HUES64 (cell line): Measurements from ENCODE around the gene POU2F2.

ENCODE experiments used
- H3K27ac ChIP-seq: 2 replicates; pipeline ENCODE4 v1.7.0; 2013; ENCODE audit warnings: low read depth, low read length, inconsistent platforms
- H3K27me3 ChIP-seq: 2 replicates; pipeline ENCODE4 v1.6.1; 2013; ENCODE audit warnings: mild to moderate bottlenecking, low read length; ENCODE audit not compliant: insufficient read depth
- H3K36me3 ChIP-seq: 2 replicates; pipeline ENCODE4 v1.6.1; 2013; ENCODE audit warnings: mild to moderate bottlenecking, low read length; ENCODE audit not compliant: insufficient read depth
- H3K4me1 ChIP-seq: 2 replicates; pipeline ENCODE4 v1.6.1; 2013; ENCODE audit warnings: mild to moderate bottlenecking, low read length, moderate library complexity; ENCODE audit not compliant: insufficient read depth
- H3K4me3 ChIP-seq: 2 replicates; pipeline ENCODE4 v1.5.1; 2013; ENCODE audit warnings: mild to moderate bottlenecking, low read length, moderate library complexity
- H3K9ac ChIP-seq: 2 replicates; pipeline ENCODE4 v1.6.1; 2013; ENCODE audit warnings: mild to moderate bottlenecking, low read depth, low read length
- H3K9me3 ChIP-seq: 2 replicates; pipeline ENCODE4 v1.6.1; 2013; ENCODE audit warnings: low read depth, low read length; ENCODE audit not compliant: insufficient read depth
- WGBS: fragments of 150-250, 120-280 bp; methylation state at CpG from one replicate; pipeline ENCODE4 v1.1.7; 2013; ENCODE audit warnings: missing lambda C conversion rate; 5-methylcytosine and 5-hydroxymethylcytosine counted together

POU2F2 gene

DNA sequence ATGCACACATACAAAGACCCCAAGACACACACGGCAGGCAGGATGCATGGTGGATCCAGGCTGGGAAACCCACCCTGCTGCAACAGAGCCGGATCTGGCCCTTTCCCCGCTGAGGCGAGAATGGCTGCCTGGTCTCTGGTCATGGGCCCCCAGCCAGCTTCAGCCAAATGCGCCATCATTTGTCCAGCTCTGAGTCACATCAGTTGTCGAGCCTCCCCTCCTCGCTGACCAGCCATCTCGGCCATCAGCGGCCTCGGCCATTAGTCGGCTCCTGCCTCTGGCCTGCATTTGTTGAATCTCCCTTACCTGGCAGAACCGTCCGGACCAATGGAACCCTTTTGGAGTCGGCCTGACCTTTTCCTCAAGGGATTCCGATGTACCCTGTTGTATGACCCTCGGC is 38.5 kb upstream of the POU2F2 start:
- H3K36me3 ChIP-seq, result no peaks in the 10 kb centered on the region
- no peak overlapping the region for H3K27ac ChIP-seq
- peaks cover 25% of the 10 kb centered on the region for H3K27me3 ChIP-seq
- no peak overlapping the region for H3K9ac ChIP-seq
- no peak overlapping the region for H3K4me3 ChIP-seq
- 93% methylated on average over 16 of the region's 16 CpGs for WGBS
- no peaks in the 10 kb centered on the region for H3K9me3 ChIP-seq
- peaks cover 6% of the 10 kb centered on the region; the same call in 1 of the 2 replicates for H3K4me1 ChIP-seq

DNA sequence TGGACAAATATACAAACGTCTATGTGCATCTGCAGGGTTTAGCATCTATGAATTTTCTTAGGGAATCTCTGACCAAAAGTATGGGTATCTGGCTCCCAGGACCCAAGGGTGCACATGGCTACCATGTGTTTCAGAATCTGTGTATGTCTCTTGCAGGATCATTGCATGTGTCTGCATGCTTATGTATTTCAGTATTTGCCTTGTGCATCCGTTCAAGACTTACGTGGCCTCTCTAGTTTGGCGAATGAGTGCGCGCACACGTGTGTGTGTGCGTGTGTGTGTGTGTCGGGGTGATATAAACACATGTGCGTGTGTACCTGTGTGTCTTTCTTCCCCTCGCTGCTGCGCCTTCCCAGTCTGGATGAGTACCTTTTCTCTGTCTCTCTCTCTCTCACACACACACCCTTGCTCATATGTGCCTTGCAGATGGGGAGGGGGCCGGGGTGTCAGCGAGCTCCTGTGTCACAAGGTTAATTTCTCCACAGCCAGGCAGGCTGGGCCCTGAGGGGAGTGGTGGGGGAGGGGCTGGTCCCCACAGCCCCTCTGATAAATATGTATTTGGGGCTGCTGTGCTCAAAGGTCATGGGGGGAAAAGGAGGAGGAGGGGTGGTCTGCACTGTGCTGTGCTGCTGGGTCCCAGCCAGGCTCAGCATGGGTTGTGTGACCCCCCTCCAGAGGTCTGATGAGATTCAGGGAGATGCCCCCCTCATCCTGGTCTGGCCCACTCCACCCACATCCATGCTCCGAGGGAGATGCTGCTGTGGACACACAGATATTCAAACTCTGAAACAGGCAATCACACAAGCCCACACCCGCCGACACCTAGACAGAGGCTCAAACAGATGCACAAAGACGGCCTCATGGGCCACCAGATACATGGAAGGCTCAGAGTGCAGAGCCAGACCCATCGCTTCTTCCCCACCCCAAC is 37.5 kb upstream of the POU2F2 start:
- no peak overlapping the region for H3K9ac ChIP-seq
- WGBS, result 92% methylated on average over 19 of the region's 19 CpGs

GRCh38 chr19:42168206-42168605 is 36.0 kb upstream of the POU2F2 start:
- Histone ChIP-seq H3K4me1 (no peaks in the 10 kb centered on the region), H3K9ac (no peak overlapping the region), H3K4me3 (no peak overlapping the region), H3K27me3 (peaks cover under 1% of the 10 kb centered on the region; the same call in 1 of the 2 replicates), H3K36me3 (no peaks in the 10 kb centered on the region), H3K27ac (no peak overlapping the region), H3K9me3 (no peaks in the 10 kb centered on the region)
- 94% methylated on average over 3 of the region's 3 CpGs for WGBS

More for the DNA sequence above, 37.5 kb upstream of the POU2F2 start:
- H3K27ac ChIP-seq, result no peak overlapping the region
- no peak overlapping the region for H3K4me3 ChIP-seq
- H3K4me1 ChIP-seq, result peaks cover under 1% of the 10 kb centered on the region; the same call in 1 of the 2 replicates
- H3K27me3 ChIP-seq, result peaks cover 16% of the 10 kb centered on the region
- H3K9me3 ChIP-seq, result no peaks in the 10 kb centered on the region
- H3K36me3 ChIP-seq, result no peaks in the 10 kb centered on the region

GRCh38 chr19:42166316-42166715 is 34.1 kb upstream of the POU2F2 start:
- Histone ChIP-seq H3K9ac (no peak overlapping the region), H3K4me3 (no peak overlapping the region), H3K36me3 (no peaks in the 10 kb centered on the region), H3K4me1 (no peaks in the 10 kb centered on the region), H3K27ac (no peak overlapping the region), H3K9me3 (no peaks in the 10 kb centered on the region), H3K27me3 (no peaks in the 10 kb centered on the region; the same call in 1 of the 2 replicates)
- 78% methylated on average over 7 of the region's 7 CpGs for WGBS

- no peaks in the 10 kb centered on the region for H3K36me3 ChIP-seq
- no peak overlapping the region for H3K9ac ChIP-seq
- no peak overlapping the region for H3K4me3 ChIP-seq
- no peaks in the 10 kb centered on the region for H3K9me3 ChIP-seq
- peaks cover 2% of the 10 kb centered on the region; the same call in 1 of the 2 replicates for H3K27me3 ChIP-seq
- no peaks in the 10 kb centered on the region for H3K4me1 ChIP-seq
- 46% methylated on average over 2 of the region's 2 CpGs for WGBS
- no peak overlapping the region for H3K27ac ChIP-seq
Measured at GRCh38 chr19:42165146-42165545, 32.9 kb upstream of the POU2F2 start.

DNA sequence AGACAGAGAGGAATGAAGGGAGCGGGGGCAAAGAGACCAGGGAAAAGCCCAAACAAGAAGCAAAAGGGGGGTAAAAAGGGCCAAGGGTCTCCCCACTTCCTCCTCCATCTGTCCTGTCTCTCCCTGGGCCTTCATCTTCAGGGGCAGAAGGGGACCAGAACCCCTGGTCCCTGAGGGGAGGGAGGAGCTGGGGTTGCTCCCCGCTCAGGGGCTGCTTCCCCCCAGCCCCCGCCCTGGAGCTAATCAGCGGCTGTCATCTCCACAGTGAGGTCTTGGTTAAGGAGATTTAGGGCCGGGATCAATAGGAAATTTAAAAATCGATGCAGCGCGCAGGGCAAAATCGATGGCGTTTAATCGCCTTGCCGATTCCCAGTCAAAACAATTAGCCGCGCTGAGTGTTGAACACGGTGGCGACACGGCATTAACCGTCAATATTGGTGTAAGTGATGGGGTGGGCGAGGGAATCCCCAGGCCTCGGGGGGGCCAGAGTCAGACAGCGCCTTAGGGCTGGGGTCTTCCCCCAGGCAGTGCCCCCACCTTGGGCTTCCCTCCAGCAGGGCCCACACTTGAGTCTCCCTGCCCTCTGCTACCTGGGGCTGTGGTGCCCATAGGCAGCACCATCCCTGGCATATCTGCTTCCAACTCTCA is 29.5 kb upstream of the POU2F2 start:
- 91% methylated on average over 21 of the region's 21 CpGs for WGBS
- Histone ChIP-seq H3K9me3 (no peaks in the 10 kb centered on the region), H3K27me3 (peaks cover 6% of the 10 kb centered on the region; the same call in 1 of the 2 replicates)

DNA sequence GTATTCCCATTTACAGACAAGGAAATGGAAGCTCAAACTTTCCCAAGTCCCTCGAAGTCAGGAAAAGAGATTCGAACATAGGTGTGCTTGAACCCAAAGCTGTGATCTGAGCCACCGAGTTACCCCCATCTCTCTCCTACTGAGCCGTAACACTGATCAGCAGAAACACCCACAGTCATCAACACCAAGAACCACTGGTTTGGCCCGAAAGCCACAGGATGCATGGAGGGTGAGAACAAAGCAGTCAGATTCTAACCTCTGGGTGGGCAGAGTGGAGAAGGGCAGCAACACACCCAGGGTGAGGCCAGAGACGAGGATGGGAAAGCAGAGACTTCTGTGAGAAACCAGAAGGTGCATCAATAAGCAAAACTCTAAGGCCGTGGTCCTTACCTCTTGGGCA is 27.7 kb upstream of the POU2F2 start:
- H3K27me3 ChIP-seq, result peaks cover 14% of the 10 kb centered on the region
- no peak overlapping the region for H3K27ac ChIP-seq
- no peaks in the 10 kb centered on the region for H3K36me3 ChIP-seq
- peaks cover 12% of the 10 kb centered on the region for H3K4me1 ChIP-seq
- H3K4me3 ChIP-seq, result no peak overlapping the region
- H3K9ac ChIP-seq, result no peak overlapping the region
- no peaks in the 10 kb centered on the region for H3K9me3 ChIP-seq
- 84% methylated on average over 7 of the region's 7 CpGs for WGBS

More for the DNA sequence above, 29.5 kb upstream of the POU2F2 start:
- no peak overlapping the region for H3K27ac ChIP-seq
- H3K36me3 ChIP-seq, result no peaks in the 10 kb centered on the region
- no peak overlapping the region for H3K4me3 ChIP-seq
- H3K4me1 ChIP-seq, result no peaks in the 10 kb centered on the region
- H3K9ac ChIP-seq, result no peak overlapping the region

- no peak overlapping the region for H3K27ac ChIP-seq
- H3K9ac ChIP-seq, result no peak overlapping the region
- H3K9me3 ChIP-seq, result no peaks in the 10 kb centered on the region
- peaks cover 12% of the 10 kb centered on the region for H3K4me1 ChIP-seq
- H3K27me3 ChIP-seq, result peaks cover 22% of the 10 kb centered on the region
- no peaks in the 10 kb centered on the region for H3K36me3 ChIP-seq
- 85% methylated on average over 2 of the region's 2 CpGs for WGBS
- H3K4me3 ChIP-seq, result no peak overlapping the region
Measured at GRCh38 chr19:42158926-42159325, 26.7 kb upstream of the POU2F2 start.

DNA sequence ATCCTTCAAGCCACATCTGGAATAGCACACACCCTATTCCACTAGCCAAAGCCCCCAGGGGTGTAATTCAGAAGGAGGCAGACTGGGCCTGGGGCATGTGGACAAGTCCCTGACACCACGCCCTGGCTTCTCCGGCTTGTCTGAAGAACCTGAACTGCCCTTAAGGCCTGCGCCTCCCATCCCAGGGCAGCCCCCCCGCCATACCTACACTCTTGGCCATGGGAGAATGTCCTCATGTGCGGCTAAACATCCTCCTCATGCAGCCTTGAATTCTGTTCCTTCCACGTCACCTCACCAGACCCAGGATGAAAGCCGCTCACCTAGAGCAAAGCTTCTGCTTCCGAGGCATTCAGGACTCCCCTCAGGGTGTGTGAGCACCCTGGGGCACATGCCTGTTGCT is 24.3 kb upstream of the POU2F2 start:
- no peaks in the 10 kb centered on the region for H3K9me3 ChIP-seq
- whole genome bisulfite sequencing, result 90% methylated on average over 8 of the region's 8 CpGs
- H3K27me3 ChIP-seq, result peaks cover 22% of the 10 kb centered on the region
- no peak overlapping the region for H3K27ac ChIP-seq
- H3K4me3 ChIP-seq, result no peak overlapping the region
- no peaks in the 10 kb centered on the region for H3K36me3 ChIP-seq
- no peak overlapping the region for H3K9ac ChIP-seq
- H3K4me1 ChIP-seq, result peaks cover 15% of the 10 kb centered on the region

GRCh38 chr19:42155796-42156195 is 23.6 kb upstream of the POU2F2 start:
- no peaks in the 10 kb centered on the region for H3K36me3 ChIP-seq
- H3K27ac ChIP-seq, result no peak overlapping the region
- H3K9me3 ChIP-seq, result no peaks in the 10 kb centered on the region
- 46% methylated on average over 10 of the region's 10 CpGs for WGBS
- no peak overlapping the region for H3K9ac ChIP-seq
- H3K4me3 ChIP-seq, result no peak overlapping the region
- peaks cover 22% of the 10 kb centered on the region for H3K27me3 ChIP-seq
- peaks cover 21% of the 10 kb centered on the region for H3K4me1 ChIP-seq
